BJ (cell line): ENCODE measurements around the gene TSEN15. TPM values are rescaled to one million over a fixed set of nuclear protein-coding genes. Genes with fewer than 3 reads are reported as not detected.

Experiments
- CTCF ChIA-PET: fragments of 350-600 bp; formaldehyde crosslinking; extraction: SDS; loops from one replicate; lab custom pipeline; 2021; ENCODE audit warnings: antibody characterized with exemption, inconsistent platforms; lab: Yijun Ruan, JAX
- POLR2A ChIA-PET: fragments of 300-600 bp; sonication (Branson Sonifier 250); formaldehyde crosslinking; extraction: SDS; loops from one replicate; lab custom pipeline; 2021; ENCODE audit warnings: antibody characterized with exemption; lab: Charles Lee
- DNase-seq: peaks from one replicate; pipeline ENCODE4 v3.0.0-alpha.2; 2011; ENCODE audit warnings: low read depth
- H3K27me3 ChIP-seq: 2 replicates; pipeline ENCODE4 v1.6.0; 2011; ENCODE audit warnings: low read length; ENCODE audit not compliant: control insufficient read depth, insufficient read depth
- H3K36me3 ChIP-seq: 2 replicates; pipeline ENCODE4 v1.5.1; 2011; ENCODE audit warnings: low read length; ENCODE audit not compliant: control insufficient read depth, insufficient read depth
- H3K4me3 ChIP-seq: 2 replicates; pipeline ENCODE4 v1.5.1; 2011; ENCODE audit warnings: low read depth, mild to moderate bottlenecking, control low read depth, low read length
- polyA plus RNA-seq: library from polyadenylated mRNA; depleted of rRNA; stranded (reverse); fragments of >200 nt; gene quantifications from 2 replicates; pipeline ENCODE4 v1.2.3, GENCODE V29; 2011
- TF ChIP-seq, protein P1 (sequence below): IDR thresholded peaks from 2 replicates; pipeline ENCODE4 v1.5.1; 2011; ENCODE audit warnings: low read depth, mild to moderate bottlenecking, control low read depth, inconsistent platforms, low read length, moderate library complexity; ENCODE audit not compliant: insufficient read depth

TSEN15 gene
- polyA plus RNA-seq, 1 experiment = 39.4 TPM

DNA sequence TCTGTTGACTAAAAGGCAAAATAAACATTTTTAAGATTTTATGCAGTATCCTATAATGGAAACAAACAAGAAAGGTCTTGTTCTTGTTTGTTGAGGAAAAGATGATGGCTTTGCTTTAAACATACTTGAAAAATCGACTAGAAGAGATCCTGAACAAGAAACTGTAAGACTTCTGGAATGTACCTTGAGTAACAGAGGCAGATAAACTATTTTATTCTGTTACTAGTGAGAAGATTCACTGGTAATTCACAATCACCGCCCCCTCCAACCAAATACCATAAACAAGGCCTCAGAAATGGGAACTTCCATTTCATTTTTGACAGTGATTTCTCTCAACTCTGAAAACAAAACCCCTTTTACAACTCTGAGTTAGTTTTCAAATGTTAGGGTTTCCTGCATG, 18.1 kb downstream of the TSEN15 start:
- POLR2A ChIA-PET = no interaction called here
- Histone ChIP-seq H3K27me3 (no peaks in the 10 kb centered on the region), H3K36me3 (peaks cover 2% of the 10 kb centered on the region; the same call in 1 of the 2 replicates), H3K4me3 (no peak overlapping the region)
- TF ChIP-seq, protein P1, sequence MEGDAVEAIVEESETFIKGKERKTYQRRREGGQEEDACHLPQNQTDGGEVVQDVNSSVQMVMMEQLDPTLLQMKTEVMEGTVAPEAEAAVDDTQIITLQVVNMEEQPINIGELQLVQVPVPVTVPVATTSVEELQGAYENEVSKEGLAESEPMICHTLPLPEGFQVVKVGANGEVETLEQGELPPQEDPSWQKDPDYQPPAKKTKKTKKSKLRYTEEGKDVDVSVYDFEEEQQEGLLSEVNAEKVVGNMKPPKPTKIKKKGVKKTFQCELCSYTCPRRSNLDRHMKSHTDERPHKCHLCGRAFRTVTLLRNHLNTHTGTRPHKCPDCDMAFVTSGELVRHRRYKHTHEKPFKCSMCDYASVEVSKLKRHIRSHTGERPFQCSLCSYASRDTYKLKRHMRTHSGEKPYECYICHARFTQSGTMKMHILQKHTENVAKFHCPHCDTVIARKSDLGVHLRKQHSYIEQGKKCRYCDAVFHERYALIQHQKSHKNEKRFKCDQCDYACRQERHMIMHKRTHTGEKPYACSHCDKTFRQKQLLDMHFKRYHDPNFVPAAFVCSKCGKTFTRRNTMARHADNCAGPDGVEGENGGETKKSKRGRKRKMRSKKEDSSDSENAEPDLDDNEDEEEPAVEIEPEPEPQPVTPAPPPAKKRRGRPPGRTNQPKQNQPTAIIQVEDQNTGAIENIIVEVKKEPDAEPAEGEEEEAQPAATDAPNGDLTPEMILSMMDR = no peak
- DNase-seq = no peak
- CTCF ChIA-PET = no interaction called here

DNA sequence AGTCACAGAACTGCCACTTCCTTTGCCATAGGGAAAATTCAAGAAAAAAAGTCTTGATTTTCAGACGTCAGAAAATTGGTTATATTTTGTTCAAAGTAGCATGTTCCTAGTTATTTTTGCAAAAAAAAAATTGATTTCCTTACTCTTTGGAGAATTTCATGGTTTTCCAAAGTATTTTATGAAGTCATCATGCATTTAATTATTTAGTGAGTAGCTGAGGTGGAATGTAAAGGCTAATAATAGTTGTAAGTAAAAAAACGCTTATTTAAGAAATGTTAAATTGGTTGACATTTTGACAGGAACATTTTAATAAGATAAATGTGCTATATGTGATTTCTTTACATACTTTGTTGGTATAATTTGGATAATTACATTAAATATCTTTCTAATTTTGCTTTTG, 20.8 kb downstream of the TSEN15 start:
- POLR2A ChIA-PET = no interaction called here
- H3K36me3 ChIP-seq = no peaks in the 10 kb centered on the region; the same call in 1 of the 2 replicates
- H3K27me3 ChIP-seq = no peaks in the 10 kb centered on the region
- CTCF ChIA-PET = interaction anchor here (0.8 kb wide), 1 partner anchor 441 kb away, joined by 3 read pairs; no protein-coding TSS in a partner anchor
- DNase-seq = no peak
- H3K4me3 ChIP-seq = no peak overlapping the region
- TF ChIP-seq, protein P1 = no peak

DNA sequence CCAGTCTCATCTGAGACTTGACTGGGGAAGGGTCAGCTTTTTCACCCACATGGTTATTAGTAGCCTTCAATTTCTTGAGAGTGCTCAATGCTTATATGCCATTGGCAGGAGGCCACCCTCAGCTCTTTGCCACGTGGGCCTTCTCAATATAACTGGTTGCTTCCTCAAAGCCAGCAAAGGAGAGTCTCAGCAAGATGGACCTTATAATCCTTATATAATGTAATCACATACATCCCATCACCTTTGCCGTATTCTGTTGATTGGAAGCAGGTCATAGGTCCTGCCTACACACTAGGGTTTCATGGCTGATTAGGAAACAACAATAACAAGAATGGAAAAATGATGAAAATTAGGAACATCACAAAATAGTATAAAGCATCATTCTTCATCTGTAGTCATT, 22.9 kb downstream of the TSEN15 start:
- H3K36me3 ChIP-seq = no peaks in the 10 kb centered on the region; the same call in 1 of the 2 replicates
- no peak overlapping the region for H3K4me3 ChIP-seq
- no peak for DNase-seq
- TF ChIP-seq, protein P1 = no peak
- POLR2A ChIA-PET = no interaction called here
- H3K27me3 ChIP-seq = no peaks in the 10 kb centered on the region
- CTCF ChIA-PET = interaction anchor here (1.6 to 5.5 kb wide), 3 partner anchors 147 to 617 kb away, joined by 3 to 49 read pairs (median 4); no protein-coding TSS in a partner anchor

DNA sequence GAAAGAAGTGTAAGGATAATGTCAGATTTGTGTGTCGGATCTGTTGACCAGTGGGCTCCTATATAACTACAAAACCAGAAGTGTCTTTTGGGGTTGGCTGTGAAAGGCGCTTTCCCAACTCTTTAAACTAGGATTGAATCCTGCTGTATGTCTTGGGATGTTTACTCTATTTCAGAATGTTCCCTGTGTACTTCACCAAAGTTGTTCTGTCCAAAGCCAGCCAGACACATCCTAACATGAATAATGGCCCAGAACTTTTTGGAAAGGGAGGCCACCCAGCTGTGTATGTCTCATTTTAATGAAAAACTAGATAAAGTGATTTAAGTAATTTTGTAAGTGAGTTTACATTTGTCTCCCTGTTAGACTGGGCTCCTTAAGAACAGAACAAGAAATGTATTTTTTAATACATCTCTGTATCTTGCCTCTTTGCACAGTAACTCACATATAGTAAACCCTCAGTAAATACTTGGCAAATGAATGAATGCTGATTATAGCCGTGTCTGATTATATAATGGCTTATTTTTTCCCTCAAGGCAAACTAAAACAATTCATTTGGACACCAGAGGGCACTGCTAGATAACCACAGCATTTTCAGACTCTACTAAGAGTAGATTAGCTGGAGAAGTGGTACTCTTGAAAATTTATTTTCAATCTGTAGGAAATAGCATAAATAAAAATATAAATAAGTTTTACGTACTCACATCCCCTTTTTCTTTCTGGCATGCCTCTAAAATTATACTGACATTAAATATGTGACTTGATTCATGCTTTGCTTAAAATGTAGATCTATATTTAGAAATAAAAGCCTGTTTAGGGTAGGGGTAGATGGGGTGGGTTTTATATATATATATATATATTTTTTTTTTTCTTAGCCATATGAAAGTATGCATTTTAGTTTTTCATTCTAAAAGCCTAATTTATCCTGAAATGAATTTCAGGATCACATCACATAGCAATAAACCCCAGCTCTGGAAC, 23.8 kb downstream of the TSEN15 start:
- H3K36me3 ChIP-seq = no peaks in the 10 kb centered on the region; the same call in 1 of the 2 replicates
- H3K4me3 ChIP-seq = no peak overlapping the region
- TF ChIP-seq, protein P1 = peak; percentile 60
- ChIA-PET POLR2A (no interaction called here), CTCF (interaction anchor here (0.6 to 6.7 kb wide), 17 partner anchors 12 to 1169 kb away, joined by 3 to 49 read pairs (median 4); no protein-coding TSS in a partner anchor)
- no peaks in the 10 kb centered on the region for H3K27me3 ChIP-seq
- no peak for DNase-seq

DNA sequence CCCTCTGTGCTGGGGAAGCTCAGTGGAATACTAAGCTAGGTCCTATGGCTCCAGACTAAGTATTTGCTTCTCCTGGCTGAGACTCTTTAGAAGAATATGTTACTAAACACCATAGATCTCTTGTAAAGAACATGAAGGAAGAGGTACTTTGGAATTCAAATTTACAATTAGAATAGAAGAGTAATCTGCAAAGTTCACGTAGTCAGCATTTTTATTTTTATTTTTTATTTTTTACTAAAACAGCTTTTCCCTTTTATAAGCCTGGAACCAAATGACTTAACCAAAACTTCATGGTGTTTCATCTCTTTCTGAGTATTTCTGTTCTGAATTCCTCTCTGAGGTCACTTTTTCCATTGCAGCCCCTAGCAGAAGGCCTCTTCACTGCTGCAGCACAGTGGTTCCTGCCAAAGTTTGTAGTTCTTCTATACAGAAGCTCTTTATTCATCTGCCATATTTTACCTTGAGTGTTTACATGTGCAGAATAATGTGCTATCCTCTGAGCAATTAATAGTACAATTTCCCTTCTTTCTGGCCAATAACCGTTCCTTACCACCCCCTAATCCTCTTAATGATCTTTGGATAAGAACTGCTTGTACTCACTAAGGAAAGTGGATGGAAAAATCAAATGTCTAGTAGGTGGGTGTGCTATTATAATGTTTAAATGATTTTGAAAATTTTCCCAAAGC, 27.2 kb downstream of the TSEN15 start:
- Histone ChIP-seq H3K27me3 (no peaks in the 10 kb centered on the region), H3K4me3 (no peak overlapping the region), H3K36me3 (no peaks in the 10 kb centered on the region; the same call in 1 of the 2 replicates)
- CTCF ChIA-PET = interaction anchor here (0.6 to 6.7 kb wide), 3 partner anchors 143 to 585 kb away, joined by 3 to 49 read pairs (median 33); no protein-coding TSS in a partner anchor
- TF ChIP-seq, protein P1 = no peak
- POLR2A ChIA-PET = no interaction called here
- no peak for DNase-seq
